ENCODE measurements around the gene NBAS.

NBAS gene

DNA sequence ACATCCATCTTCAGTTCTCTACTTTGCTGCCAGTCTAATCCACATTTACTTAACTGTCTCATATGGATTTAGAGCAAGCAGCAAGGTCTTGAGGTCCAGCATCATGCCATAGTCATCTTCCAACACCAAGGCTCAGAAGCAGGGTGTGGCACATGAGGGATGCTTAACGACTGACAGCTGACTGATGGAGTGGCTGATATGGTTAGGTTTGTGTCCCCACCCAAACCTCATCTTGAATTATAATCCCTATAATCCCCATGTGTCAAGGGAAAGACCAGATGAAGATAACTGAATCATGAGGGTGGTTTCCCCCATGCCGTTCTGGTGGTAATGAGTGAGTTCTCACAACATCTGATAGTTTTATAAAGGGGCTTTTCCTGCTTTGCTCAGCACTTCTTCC lies 257.3 kb downstream of the NBAS start:
- no peak for DNase-seq (ENCODE audit: low read depth)

GRCh38 chr2:15302154-15302553 lies 259.0 kb downstream of the NBAS start:
- no peak for DNase-seq (ENCODE audit: low read depth)

DNA sequence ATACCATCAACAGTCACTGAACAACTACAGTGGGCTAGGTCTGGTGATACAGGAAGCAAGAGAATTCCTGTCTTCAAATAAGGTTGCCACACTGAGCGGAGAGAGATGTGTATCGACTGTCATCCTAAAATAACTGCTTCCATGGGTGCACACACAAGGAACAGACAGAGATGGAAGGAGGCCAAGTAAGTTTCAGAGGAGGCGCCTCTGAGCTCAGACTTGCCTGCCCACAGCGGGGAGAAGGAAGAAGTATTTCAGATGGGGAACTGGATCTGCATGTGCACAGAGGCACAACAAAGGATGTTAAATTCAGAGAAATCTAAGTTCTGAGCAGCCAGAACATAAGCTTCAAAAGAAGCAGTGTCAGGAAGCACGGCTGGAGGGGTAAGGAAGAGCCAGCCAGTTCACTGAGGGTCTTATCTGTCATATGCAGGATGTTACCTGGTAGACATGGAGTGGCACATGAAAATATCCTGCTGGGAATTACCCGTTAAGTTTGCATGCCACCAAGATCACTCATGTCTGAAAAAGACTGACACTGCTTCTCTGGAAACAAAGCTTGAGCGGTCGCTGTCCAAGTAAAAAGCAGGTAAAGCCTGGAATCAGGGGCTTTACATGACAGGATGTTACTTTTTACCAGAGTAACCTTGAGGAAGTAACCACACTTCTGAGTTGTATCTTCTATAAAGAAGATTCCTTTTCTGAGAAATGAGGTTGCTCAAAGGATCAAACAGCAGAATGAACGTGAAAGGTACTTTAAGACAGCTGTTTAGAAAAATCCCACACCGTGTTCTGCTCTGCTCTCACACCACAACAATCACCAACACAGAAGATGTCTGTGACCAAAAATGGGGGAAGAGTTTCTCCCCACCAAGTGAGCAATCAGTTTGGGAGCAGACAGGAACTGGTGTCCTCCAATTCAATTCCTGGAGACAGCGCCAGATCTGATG lies 260.2 kb downstream of the NBAS start:
- no peak for DNase-seq (ENCODE audit: low read depth)

DNA sequence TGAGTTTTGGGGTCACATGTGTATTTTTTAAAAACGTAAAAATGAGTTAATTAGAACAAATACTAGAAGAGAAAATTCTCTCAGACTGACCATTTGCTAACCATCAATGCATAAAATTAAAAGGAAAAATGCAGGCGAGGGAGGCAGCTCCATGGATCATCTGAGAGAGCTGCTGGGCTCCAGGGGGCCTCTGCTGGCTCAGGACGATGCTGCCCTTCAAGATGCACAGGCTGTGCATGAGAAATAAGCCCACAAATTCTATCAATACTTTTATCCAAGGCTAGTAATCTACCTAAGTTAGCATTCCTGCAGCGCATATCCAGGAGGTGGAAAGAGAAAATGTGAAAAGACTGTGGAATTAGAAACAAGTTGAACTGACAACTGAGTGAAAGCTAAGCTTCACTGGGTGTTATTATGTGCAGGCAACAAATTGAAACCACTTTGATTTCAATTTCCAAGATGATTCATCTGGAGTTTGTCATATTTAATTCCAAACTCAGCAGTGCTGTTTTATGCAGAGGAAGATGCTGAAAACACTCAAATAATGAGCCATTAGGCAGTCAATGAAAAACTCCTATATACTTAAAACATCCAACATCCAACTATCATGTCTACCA lies 261.1 kb downstream of the NBAS start:
- no peak for DNase-seq (ENCODE audit: low read depth)

GRCh38 chr2:15298770-15299169 lies 262.4 kb downstream of the NBAS start:
- DNase-seq (ENCODE audit: low read depth) = no peak

- DNase-seq (ENCODE audit: low read depth) = no peak
Observed at GRCh38 chr2:15293262-15293937, 267.7 kb downstream of the NBAS start.

GRCh38 chr2:15287447-15288184 lies 273.5 kb downstream of the NBAS start:
- no peak for DNase-seq (ENCODE audit: low read depth)

- no peak for DNase-seq (ENCODE audit: low read depth)
Observed at GRCh38 chr2:15284614-15285013, 276.5 kb downstream of the NBAS start.

GRCh38 chr2:15281681-15282080 lies 279.5 kb downstream of the NBAS start:
- no peak for DNase-seq (ENCODE audit: low read depth)

DNA sequence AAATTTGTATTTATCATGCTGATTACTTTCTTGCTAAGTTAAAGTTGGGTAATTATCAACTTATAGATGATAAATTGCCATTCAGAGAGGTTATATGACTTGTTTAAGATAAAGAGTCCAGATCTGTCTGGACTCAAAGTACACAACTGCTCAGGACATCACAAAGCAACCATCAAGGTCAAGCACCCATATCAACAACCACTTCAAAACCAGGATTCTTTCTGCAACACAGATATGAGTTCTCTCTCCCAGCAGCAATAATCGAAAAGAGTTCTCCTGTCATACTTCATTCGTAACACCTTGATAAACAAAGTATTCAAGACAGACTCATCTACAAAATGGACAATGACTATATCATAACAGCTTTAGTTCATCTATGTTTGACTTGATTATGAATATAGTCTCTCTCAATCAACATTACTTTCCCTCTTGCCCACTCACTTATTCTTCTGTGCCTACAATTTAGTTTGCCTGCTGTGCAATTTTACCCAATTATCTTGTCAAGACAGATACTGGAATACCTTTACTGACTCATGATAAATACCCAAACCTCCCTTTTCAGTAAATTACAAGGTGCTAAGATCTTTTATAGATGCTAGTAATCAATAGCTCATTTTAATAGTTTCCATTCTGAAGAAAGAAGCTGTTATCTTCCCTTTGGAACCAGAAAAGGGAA lies 281.8 kb downstream of the NBAS start:
- DNase-seq (ENCODE audit: low read depth) = no peak

GRCh38 chr2:15278296-15278695 lies 282.8 kb downstream of the NBAS start:
- DNase-seq (ENCODE audit: low read depth) = no peak

DNA sequence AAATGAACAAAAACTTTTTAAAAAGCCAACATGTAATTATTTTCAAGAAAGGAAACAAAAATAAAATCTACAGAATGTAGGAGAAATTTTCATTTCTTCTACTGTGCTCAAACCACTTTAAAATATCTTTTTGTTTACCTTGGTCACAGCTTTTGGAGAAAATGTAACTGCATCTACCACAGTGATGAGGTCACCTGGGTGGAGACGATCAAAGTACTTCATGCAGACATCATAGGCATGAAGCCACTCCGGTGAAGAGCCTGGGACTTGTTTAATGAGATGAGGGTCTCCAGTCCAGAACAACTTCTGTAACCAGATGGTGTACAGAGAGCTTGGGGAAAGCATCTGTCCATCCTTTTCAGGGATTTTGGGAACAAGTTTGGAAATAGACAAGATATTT lies 285.8 kb downstream of the NBAS start:
- DNase-seq (ENCODE audit: low read depth) = no peak

DNA sequence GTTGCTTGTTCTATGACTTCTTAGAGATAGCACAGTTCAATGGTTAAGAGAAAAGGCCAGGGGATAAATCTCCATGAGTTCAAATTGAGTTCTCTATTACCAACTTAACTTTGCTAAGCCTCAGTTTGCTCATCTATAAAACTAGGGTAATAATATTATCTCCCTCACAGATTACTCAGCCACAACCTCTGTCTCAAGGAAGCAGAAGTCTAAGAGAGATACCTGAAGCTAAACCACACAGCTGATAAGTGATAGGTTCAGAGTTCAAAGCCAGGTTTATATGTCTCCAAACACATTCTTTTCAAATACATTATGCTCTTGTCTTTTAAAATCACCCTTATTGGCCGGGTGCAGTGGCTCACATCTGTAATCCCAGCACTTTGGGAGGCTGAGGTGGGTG lies 287.7 kb downstream of the NBAS start:
- no peak for DNase-seq (ENCODE audit: low read depth)

DNA sequence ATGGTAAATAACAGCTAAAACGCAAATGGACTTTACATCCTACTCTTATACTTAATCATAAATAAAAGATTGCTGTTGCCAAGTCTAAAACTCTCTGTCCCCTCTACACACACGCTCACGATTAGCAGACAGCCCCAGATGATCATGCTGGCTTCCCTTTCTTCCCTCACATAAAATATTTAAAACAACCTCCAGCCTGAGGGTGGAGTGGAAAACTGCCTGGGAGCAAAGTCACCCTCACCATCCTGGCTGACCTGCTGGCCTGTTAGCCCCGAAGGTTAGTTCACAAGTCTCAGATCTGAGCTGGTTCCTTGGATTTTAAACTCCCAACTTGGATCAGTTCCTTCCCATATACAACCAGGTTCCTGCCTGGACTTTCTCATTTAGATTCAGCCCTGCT lies 288.2 kb downstream of the NBAS start:
- DNase-seq (ENCODE audit: low read depth) = no peak

DNA sequence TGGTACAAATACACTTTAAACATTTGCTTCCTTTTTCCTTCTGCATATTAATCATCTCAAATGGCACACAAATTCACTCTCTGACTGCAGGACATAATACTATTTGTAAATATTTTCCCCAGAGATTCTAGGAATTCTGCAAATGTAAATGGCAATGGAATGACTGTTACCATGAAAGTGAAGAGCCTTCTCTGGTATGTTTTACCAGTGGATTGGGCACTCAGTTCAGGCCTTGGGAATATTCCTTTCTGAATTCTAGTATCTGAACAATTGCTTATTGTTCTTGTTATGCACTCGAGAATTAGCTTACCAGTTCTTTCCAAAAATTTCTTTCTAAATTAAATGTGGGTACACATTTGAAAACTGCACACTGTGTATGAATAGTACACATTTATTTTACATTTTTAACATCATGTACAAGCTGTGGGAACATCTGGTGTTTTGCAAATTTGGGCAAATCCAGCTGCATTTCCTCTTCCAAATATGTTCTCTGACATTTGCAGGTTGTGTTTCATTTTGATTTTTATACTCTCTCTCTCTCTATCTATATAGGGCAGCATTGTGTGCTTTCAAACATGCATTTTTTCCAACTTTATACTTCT lies 289.1 kb downstream of the NBAS start:
- DNase-seq (ENCODE audit: low read depth) = no peak

- DNase-seq (ENCODE audit: low read depth) = no peak
Observed at GRCh38 chr2:15271276-15271675, 289.9 kb downstream of the NBAS start.

DNA sequence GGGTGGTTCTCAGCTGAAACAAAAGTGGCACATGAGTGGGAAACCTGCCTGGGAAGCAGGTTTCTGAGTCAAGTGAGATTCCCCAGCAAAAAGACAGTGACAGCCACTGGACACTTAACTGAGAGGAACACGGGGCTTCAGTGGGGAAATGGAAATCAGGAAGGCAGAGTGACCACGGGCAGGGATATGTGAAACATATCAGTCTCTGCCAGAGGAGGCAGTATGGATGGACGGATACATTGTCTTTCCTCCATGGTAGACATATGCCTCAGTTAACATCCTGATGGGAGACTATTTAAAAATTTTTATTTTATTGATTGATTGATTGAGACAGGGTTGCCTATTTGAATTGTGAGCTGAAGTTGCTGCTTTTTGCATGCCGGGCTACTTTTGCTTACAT lies 292.1 kb downstream of the NBAS start:
- no peak for DNase-seq (ENCODE audit: low read depth)

DNA sequence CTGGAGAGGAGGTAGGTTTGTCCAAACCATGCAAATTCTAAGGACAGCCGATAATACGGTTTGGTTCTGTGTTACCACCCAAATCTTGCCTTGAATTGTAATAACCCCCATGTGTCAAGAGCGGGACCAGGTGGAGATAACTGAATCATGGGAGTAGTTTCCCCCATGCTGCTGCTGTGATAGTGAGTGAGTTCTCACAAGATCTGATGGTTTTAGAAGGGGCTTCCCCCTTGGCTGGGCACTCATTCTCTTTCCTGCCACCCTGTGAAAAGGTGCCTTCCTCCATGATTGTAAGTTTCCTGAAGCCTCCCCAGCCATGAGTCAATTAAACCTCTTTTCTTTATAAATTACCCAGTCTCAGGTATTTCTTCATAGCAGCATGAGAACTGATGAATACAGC lies 295.2 kb downstream of the NBAS start:
- DNase-seq (ENCODE audit: low read depth) = no peak

DNA sequence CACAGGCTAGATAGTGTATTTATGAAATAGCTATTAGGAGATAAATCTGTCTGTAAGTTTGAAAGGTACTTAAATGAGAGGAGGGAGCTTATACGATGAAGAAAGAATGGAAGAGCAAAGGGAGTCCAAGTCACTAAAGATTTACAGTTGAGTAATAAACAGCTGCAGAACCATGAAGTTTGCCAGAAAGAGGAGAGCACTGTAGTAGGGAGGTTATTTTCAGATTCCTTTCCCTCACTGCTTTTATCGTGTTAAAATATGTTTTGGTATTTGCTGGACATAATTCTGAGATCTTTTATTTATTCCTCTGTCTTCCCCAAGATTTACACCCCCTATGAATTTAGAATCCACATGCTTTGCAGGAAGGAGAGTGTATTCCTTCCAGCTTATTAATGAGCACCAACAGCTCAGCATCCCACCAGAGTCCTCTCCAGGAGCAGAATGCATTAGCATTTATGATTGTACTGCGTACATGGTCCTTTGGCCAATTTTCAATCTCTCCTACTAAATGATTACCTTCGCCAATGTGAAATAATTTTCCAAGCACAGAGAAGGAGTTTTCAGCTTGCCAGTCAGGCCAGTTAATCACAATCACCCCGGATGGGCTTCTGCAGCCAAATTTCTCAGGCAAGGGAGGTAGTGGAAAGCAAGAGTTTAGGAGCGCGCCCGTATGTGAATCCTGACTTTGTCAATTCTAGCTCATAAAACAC lies 297.0 kb downstream of the NBAS start:
- no peak for DNase-seq (ENCODE audit: low read depth)

DNA sequence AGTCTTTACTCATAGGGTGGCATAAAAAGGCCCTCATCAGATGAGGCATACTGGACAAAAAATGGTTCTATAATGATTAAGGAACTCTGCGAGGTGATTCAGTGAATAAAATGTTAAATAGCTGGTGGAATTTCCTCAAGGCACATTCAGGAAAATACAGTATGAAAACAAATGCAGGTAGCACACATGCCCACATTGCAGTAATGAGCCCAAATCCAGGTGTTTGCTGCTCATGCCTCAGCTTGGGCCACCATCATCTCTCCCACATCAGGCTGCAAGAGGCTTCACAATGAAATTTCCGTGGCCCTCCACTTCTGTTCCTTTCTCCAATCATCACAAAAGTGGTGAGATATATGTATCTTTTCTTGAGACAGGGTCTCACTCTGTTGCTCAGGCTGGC lies 298.3 kb downstream of the NBAS start:
- DNase-seq (ENCODE audit: low read depth) = no peak

GRCh38 chr2:15260835-15261234 lies 300.3 kb downstream of the NBAS start:
- no peak for DNase-seq (ENCODE audit: low read depth)

All from stimulated activated CD8-positive, alpha-beta memory T cell treated with anti-CD3 and anti-CD28 coated beads, Interleukin-12 subunit alpha, Interleukin-12 subunit beta, amount 100 ng/mL, for 1 hour (primary cell).